Heart left ventricle (tissue), 16 donors: ENCODE measurements around the gene COL19A1. TPM values are rescaled to one million over a fixed set of nuclear protein-coding genes. Genes with fewer than 3 reads are reported as not detected.

Experiments
- ATAC-seq, 4 donors: fragments of 200-7000 bp; cut with Tn5 transposase; one replicate each; pipeline ENCODE4 v1.9.1; 2020 to 2022; ENCODE audit warnings: moderate library complexity in 4 of 4, mild to moderate bottlenecking in 3 of 4, moderate number of reproducible peaks in 1 of 4
- DNase-seq, 5 donors: peaks; one replicate each; pipeline ENCODE4 v3.0.0-alpha.2; 2020
- H3K27ac ChIP-seq, 12 donors: fragments of 200-600 bp; sonication (generic) in 4 of 12; one replicate each; pipeline versions ENCODE4 v1.5.0 to v1.8.0; 2016 to 2022; ENCODE audit warnings: mild to moderate bottlenecking in 2 of 12
- H3K27me3 ChIP-seq, 9 donors: fragments of 200-600 bp; sonication (generic) in 2 of 9; one replicate each; pipeline versions ENCODE4 v1.5.1 to v1.8.0; 2016 to 2022; ENCODE audit warnings: mild to moderate bottlenecking in 3 of 9
- H3K36me3 ChIP-seq, 9 donors: fragments of 200-600 bp; sonication (generic) in 2 of 9; one replicate each; pipeline versions ENCODE4 v1.5.0 to v1.8.0; 2018 to 2022; ENCODE audit warnings: mild to moderate bottlenecking in 2 of 9
- H3K4me1 ChIP-seq, 12 donors: fragments of 200-600 bp; sonication (generic) in 4 of 12; one replicate each; pipeline versions ENCODE4 v1.5.0 to v1.8.0; 2016 to 2022; ENCODE audit warnings: mild to moderate bottlenecking in 3 of 12
- H3K4me3 ChIP-seq, 12 donors: fragments of 200-600 bp; sonication (generic) in 4 of 12; one replicate each; pipeline versions ENCODE4 v1.5.0 to v1.8.0; 2017 to 2022; ENCODE audit warnings: mild to moderate bottlenecking in 9 of 12, moderate library complexity in 4 of 12
- H3K9me3 ChIP-seq, 12 donors: fragments of 200-600 bp; sonication (generic) in 4 of 12; one replicate each; pipeline versions ENCODE4 v1.5.0 to v1.8.0; 2016 to 2022; ENCODE audit warnings: mild to moderate bottlenecking in 1 of 12
- POLR2A ChIP-seq, 2 donors: fragments of 450-650 bp; IDR thresholded peaks; one replicate each; pipeline ENCODE4 v1.6.1; 2017; ENCODE audit warnings: antibody characterized with exemption in 2 of 2, mild to moderate bottlenecking in 2 of 2, moderate library complexity in 2 of 2
- WGBS, 4 donors: extraction: QIAGEN DNeasy Blood & Tissue Kit in 2 of 4; methylation state at CpG; one replicate each; pipeline versions ENCODE4 v1.1.5 to v1.1.7; 2013 to 2018; 5-methylcytosine and 5-hydroxymethylcytosine counted together
- intact Hi-C, 10 donors: fragments of 100-400 bp; cut with DNase I; formaldehyde crosslinking; loops; one replicate each; pipeline versions ENCODE4 v1.11.1 to v1.14.2; 2022
- polyA plus RNA-seq, 2 donors: library from polyadenylated mRNA; stranded (reverse); fragments of 200-250 nt; gene quantifications; one replicate each; pipeline ENCODE4 v1.2.3, GENCODE V29; 2013
- total RNA-seq, 9 donors: library from RNA; depleted of rRNA in 2 of 9; stranded (reverse); fragments of >200 nt in 2 of 9; fragmentation: NEBNext Ultra II Directional in 3 of 9; extraction: Animal tissue kit (Norgen Biotek cat#: 25700) in 3 of 9; gene quantifications; one replicate each; pipeline versions ENCODE4 v1.1.0 to v1.2.4, GENCODE V29; 2016 to 2023
- TF ChIP-seq, protein P1 (sequence below), 12 donors: fragments of 200-600 bp; sonication (generic) in 4 of 12; IDR thresholded peaks; one replicate each; pipeline versions ENCODE4 v1.5.0 to v1.8.0; 2018 to 2022; ENCODE audit warnings: antibody characterized with exemption in 12 of 12, mild to moderate bottlenecking in 5 of 12
- donor health status: ischemic (EF 13 %, LVEDD 7.1; RV severe dilation, severe dysfunction).
- donor health status: healthy with polysubstance abuse.
- donor health status: DM: no; HTN: yes; CAD: no.
- donor health status: DM: no; HTN: no; CAD: no.
- donor health status: ischemic (EF 25% LVEDD 6.9; RV normal size, moderate dysfunction).
- donor health status: ischemic (EF 25% LVEDD 5.7; RV mildly dilated, moderate dysfunction).
- donor health status: healthy.
- donor health status: DM: yes; HTN: yes; CAD: no.
- donor health status: ischemic (EF 35%, LVEDD 5.7; RV mildly dilated, moderate dysfunction).
- donor health status: nonischemic (EF 11% LVEDD 7.7; RV severe dilation, severe dysfunction).
- donor health status: DM: yes; HTN: yes; CAD: no.
- donor health status: PGD.
- donor health status: ischemic (EF 29% LVEDD 5.4; RV normal size, mild dysfunction).
- donor health status: nonischemic (EF 23%, LVEDD 6.1; RV moderate dilation, normal function).

The COL19A1 gene
- total and polyA plus RNA-seq, 11 donors: 0.69 to 4.6 (median 1.6) TPM

GRCh38 chr6:70135219-70136160 is 269.1 kb downstream of the COL19A1 start:
- H3K27ac ChIP-seq: no peak overlapping the region

DNA sequence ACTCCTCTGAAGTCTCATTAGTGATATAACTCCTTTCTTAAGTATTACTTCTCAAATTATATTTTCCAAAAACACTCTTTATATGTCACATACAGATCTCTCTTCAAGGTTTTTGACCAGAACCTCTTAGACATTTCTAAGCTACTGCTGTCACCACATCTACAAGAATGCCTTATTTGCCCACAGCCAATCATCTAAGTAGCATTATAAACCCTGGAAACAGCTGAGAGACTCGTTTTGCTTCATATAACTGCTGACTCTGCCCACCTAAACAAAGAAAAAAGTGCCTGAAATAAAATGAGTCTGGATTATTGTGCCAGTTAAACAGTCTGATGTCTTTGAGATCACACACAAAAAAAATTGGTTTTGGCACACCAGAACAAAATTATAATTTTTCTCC is 270.6 kb downstream of the COL19A1 start:
- no peak overlapping the region for H3K27ac ChIP-seq
- no peak overlapping the region for H3K4me3 ChIP-seq
- intact Hi-C loops: no loop called here
- ATAC-seq (no peak), DNase-seq (no peak)
- H3K27me3 ChIP-seq: no peaks in the 10 kb centered on the region
- WGBS, 4 donors: 46 to 53% (median 47%) methylated on average over 1 of the region's 1 CpG
- H3K9me3 ChIP-seq: no peaks in the 10 kb centered on the region
- TF ChIP-seq, protein P1, sequence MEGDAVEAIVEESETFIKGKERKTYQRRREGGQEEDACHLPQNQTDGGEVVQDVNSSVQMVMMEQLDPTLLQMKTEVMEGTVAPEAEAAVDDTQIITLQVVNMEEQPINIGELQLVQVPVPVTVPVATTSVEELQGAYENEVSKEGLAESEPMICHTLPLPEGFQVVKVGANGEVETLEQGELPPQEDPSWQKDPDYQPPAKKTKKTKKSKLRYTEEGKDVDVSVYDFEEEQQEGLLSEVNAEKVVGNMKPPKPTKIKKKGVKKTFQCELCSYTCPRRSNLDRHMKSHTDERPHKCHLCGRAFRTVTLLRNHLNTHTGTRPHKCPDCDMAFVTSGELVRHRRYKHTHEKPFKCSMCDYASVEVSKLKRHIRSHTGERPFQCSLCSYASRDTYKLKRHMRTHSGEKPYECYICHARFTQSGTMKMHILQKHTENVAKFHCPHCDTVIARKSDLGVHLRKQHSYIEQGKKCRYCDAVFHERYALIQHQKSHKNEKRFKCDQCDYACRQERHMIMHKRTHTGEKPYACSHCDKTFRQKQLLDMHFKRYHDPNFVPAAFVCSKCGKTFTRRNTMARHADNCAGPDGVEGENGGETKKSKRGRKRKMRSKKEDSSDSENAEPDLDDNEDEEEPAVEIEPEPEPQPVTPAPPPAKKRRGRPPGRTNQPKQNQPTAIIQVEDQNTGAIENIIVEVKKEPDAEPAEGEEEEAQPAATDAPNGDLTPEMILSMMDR (IDR thresholded peaks at IDR 0.05): no peak
- TF ChIP-seq POLR2A (IDR thresholded peaks at IDR 0.05): no peak
- no peaks in the 10 kb centered on the region for H3K4me1 ChIP-seq
- no peaks in the 10 kb centered on the region for H3K36me3 ChIP-seq

More at GRCh38 chr6:70135219-70136160, 269.1 kb downstream of the COL19A1 start:
- H3K27me3 ChIP-seq: no peaks in the 10 kb centered on the region
- DNase-seq: no peak
- H3K4me3 ChIP-seq: no peak overlapping the region
- no peaks in the 10 kb centered on the region for H3K4me1 ChIP-seq
- 70 to 78% (median 76%) methylated on average over 10 of the region's 10 CpGs for WGBS, 4 donors
- no peaks in the 10 kb centered on the region for H3K36me3 ChIP-seq
- no peak for ATAC-seq
- intact Hi-C loops: no loop called here
- TF ChIP-seq, protein P1 (IDR thresholded peaks at IDR 0.05): no peak
- TF ChIP-seq POLR2A (IDR thresholded peaks at IDR 0.05): no peak
- no peaks in the 10 kb centered on the region for H3K9me3 ChIP-seq

GRCh38 chr6:70140496-70140895 is 274.1 kb downstream of the COL19A1 start:
- DNase-seq (no peak), ATAC-seq (no peak)
- H3K36me3 ChIP-seq: no peaks in the 10 kb centered on the region
- H3K27me3 ChIP-seq: no peaks in the 10 kb centered on the region
- intact Hi-C loops: no loop called here
- H3K4me1 ChIP-seq: no peaks in the 10 kb centered on the region
- H3K27ac ChIP-seq: no peak overlapping the region
- no peak overlapping the region for H3K4me3 ChIP-seq
- 26 to 42% (median 41%) methylated on average over 2 of the region's 2 CpGs for WGBS, 4 donors
- TF ChIP-seq, protein P1 (IDR thresholded peaks at IDR 0.05): no peak
- no peak for TF ChIP-seq POLR2A (IDR thresholded peaks at IDR 0.05)
- no peaks in the 10 kb centered on the region for H3K9me3 ChIP-seq

- no peaks in the 10 kb centered on the region for H3K9me3 ChIP-seq
- no peak overlapping the region for H3K4me3 ChIP-seq
- intact Hi-C loops: no loop called here
- 73 to 76% (median 75%) methylated on average over 4 of the region's 4 CpGs for WGBS, 4 donors
- H3K27ac ChIP-seq: no peak overlapping the region
- DNase-seq: no peak
- no peaks in the 10 kb centered on the region for H3K27me3 ChIP-seq
- no peaks in the 10 kb centered on the region for H3K36me3 ChIP-seq
- no peaks in the 10 kb centered on the region for H3K4me1 ChIP-seq
- TF ChIP-seq, protein P1 (IDR thresholded peaks at IDR 0.05): no peak
- no peak for TF ChIP-seq POLR2A (IDR thresholded peaks at IDR 0.05)
- ATAC-seq: no peak
Observed at GRCh38 chr6:70142034-70142433, 275.7 kb downstream of the COL19A1 start.
